ENCODE results near the gene SLC34A1.
"Not testable (repeated sequence)": the region's sequence is repeated elsewhere in the genome, so short reads cannot be mapped to it uniquely, and the experiment has no call there.

The SLC34A1 gene

GRCh38 chr5:177419046-177419445 is 34.8 kb downstream of the SLC34A1 start:
- FAIRE-seq: no peak

DNA sequence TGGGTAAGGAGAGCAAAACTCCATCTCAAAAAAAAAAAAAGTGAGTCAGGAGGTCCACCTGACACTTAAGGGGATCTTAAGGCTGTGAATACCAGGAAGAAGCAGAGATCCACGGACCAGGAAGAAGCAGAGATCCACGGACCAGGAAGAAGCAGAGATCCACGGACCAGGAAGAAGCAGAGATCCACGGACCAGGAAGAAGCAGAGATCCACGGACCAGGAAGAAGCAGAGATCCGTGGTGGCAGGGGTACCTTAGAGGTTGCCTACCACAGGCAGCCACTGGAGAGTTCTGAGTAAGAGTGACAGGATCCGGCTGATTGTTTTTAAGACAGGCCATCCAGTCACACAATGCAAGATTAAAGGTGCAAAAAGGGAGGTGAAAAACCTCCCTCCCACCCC is 36.2 kb downstream of the SLC34A1 start:
- FAIRE-seq: not testable (repeated sequence)

- FAIRE-seq: no peak
These were observed 37.0 kb downstream of the SLC34A1 start for GRCh38 chr5:177421062-177421798.

GRCh38 chr5:177423671-177424070 is 39.4 kb downstream of the SLC34A1 start:
- no peak for FAIRE-seq

GRCh38 chr5:177425196-177425800 is 41.1 kb downstream of the SLC34A1 start:
- FAIRE-seq: no peak

DNA sequence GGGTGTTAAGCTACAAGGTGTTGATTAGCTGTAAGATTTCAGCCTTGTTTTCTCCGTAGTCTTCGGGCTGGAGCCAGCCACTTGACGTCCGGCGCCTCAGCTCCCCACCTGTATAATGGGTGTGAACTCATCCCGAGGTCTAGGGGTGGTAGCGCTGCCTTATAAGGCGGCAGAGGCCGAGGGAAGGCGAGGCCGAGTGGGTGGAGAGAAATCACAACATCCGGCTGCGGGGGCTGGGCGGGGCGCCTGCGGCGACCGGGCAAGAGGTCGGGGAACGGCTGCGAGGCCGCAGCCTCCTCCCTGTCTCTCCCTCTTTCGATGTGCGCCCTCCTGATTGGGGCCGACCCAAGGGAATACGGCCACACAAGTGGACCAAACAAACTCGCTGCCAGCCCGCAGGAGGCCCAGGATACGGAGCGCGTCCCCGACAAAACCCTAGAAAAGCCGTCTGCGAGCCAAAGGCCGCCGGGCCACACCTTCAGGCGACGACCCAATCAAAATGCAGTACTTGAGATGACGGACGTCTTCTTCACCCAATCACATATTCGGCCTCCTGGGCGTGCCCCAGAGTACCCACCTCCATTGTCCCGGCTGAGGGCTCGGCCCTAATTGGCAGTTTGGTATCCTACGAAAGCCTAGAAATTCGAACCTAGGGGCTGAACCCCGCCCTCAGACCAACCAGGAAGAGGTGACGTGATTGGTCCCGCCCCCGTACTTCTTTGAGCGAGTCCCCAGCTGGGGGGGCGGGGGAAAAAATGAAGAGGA is 41.7 kb downstream of the SLC34A1 start:
- FAIRE-seq: peak; percentile 98

GRCh38 chr5:177426566-177427210 is 42.5 kb downstream of the SLC34A1 start, which contains the start of gene GRK6:
Gene GRK6, plus strand, starts transcription at chr5:177426676. Its CDS starts 170 bp downstream, at chr5:177426846.
- FAIRE-seq: no peak

- no peak for FAIRE-seq
These were observed 43.1 kb downstream of the SLC34A1 start for GRCh38 chr5:177427211-177427822.

- no peak for FAIRE-seq
These were observed 43.8 kb downstream of the SLC34A1 start for GRCh38 chr5:177427919-177428573.

DNA sequence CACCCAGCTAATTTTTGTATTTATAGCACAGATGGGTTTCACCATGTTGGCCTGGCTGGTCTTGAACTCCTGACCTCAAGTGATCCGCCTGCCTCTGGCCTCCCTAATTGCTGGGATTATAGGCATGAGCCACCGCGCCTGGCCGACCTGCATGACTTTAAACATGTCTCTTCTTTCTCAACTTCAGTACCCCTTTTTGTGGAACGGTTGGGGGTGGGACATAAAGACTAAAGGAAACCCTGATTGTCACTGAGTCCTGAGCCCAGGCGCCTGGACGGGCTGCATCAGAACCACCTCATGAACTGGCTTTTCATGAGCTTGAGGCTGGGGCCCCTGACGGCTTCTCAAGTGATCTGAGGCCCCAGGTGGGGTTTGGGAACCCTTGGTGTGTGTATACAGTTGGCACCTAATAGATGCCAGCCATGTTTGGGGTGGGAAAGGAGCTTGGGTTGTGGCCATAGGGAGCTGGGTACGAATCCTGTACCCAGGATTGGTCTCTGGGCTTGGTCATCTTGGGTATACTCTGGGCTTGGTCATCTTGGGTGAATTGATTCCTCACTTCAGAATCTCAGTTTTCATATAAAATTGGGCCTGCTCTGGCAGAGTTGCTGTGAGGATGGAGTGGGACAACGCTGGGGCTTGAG is 44.5 kb downstream of the SLC34A1 start:
- FAIRE-seq: no peak

DNA sequence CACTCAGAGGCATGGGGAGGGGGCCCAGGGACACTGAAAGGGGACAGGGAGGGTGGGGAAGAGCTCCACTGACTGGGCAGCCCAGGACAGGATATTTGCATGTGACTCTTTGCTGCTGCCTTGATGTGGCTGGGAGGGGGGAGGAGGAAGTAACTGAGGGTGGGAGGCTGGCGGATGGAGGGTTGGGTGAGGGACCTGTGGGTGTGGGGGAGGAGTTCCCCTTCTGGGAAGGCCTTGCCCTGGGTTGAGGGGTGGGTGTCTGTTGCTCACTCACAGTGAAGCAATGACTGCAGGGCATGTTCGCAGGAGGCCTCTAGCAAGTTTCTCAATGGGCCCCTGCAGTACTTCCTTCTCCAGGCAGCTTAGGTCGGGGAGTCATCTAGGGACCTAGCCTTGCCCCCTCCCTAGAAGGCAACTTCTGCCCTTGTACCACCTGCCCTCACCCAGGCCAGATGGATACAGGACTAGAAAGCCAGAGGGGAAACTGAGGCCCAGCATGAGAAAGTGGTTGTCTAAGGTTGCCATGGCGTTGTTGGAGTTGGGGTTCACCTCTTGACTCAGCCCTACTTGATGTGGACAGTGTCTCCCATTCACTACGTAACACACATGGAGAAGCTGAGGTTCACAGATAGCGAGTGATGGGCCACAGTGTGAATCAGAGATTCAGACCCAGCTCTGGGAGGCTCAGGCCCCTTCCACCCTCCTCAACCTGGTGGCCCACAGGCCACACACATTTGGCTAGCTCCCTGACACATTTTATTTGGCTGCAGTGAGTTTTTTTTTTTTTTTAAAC is 45.2 kb downstream of the SLC34A1 start:
- no peak for FAIRE-seq

- FAIRE-seq: no peak
These were observed 46.1 kb downstream of the SLC34A1 start for GRCh38 chr5:177430140-177430951.

DNA sequence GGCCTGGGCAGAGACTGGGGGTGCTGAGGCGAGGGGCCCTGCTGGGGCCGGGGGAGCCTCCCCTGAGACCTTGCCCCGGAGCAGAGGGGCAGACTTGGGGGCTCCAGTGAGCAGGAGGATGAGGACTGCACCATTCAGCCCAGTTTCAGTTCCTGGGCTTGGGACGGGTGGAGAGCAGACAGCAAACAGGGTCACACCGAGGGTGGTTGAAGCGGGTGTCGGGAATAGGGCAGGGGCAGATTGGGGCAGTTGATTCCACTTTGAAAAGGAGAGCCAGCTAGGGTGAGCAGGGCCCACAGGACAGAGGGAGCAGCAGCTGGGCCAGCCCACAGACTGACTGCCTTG is 46.7 kb downstream of the SLC34A1 start:
- FAIRE-seq: no peak

DNA sequence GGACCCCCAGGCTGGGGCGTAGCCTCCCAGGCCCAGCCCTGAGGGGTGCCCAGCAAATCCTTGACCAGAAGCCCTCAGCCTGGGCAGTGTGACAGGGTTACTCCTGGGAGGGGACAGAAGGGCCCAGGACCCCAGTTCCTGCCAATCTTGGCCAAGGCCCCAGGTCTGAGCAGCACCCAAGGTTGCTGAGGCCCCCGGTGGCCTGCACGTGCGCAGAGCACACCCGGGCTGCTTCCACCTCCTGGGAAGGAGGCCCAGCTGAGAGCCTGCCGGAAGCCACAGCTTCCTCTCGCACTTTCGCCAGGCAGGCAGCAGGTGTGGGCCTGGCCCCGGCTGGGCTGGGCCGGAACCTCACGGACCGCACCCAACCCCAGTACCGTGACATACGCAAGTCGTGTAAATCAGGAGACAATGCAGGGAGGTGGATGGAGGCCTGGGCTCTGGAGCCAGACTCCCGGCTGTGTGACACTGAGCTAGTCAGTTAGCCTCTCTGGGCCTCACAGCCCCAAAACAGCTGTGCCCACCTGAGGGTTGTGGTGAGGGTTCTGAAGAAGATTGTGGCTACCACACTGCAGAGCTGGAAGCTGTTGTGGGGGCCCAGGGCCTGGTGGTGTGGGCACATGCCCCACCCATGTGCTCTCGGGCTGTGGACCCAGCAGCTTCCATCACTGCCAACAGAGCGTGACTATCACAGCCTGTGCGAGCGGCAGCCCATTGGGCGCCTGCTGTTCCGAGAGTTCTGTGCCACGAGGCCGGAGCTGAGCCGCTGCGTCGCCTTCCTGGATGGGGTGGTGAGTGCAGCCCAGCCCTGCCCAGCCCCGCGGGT is 47.3 kb downstream of the SLC34A1 start:
- no peak for FAIRE-seq

- no peak for FAIRE-seq
These were observed 48.1 kb downstream of the SLC34A1 start for GRCh38 chr5:177432143-177432838.

DNA sequence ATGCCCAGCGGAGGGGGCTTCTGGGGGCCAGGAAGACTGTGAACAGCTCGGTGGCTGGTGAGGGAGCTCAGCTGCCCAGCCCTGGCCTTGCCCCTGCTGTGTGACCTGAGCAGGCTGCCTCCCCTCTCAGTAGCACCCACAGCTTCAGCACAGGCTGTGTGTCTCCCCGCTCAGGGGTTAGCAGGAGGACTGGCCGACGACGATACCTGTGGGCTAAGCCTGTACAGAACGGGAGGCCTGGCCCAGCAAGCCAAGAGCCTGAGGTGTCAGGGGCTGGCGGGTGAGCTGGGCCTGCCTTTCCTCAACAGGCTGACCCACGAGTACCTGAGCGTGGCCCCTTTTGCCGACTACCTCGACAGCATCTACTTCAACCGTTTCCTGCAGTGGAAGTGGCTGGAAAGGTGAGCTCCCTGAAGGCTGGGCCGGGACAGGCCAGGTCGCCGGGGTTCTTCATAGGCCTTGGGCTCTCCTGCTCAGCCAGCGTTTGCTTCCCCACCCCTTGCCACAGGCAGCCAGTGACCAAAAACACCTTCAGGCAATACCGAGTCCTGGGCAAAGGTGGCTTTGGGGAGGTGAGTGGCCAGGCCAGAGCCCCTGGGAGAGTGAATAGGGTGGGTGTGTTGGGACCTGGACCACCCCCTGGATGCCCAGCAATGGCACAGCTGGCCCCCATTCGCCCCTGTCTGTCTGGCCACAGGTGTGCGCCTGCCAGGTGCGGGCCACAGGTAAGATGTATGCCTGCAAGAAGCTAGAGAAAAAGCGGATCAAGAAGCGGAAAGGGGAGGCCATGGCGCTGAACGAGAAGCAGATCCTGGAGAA is 48.8 kb downstream of the SLC34A1 start:
- FAIRE-seq: no peak

DNA sequence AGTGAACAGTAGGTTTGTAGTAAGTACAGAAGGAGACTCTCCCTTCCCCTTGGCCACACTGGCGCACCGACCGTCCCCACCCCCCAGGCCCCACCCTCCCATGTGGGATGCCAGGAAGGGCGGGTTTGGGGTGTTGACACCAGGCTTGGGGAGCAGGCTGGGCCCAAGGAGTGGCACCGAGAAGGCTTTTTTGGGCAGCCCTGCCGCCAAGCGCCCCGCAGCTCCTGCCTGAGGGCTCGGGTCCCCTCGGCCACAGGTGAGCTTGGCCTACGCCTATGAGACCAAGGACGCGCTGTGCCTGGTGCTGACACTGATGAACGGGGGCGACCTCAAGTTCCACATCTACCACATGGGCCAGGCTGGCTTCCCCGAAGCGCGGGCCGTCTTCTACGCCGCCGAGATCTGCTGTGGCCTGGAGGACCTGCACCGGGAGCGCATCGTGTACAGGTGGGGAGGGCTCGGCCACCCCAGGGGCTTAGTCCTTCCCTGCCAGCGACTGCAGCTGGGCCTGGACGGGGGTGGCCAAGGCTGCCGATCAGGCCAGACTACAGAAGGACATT is 49.5 kb downstream of the SLC34A1 start:
- FAIRE-seq: no peak
